Mesenchymal stem cell (in vitro differentiated cells and primary cell): ENCODE results near the gene ABCC1.
A peak's percentile ranks its signal among the peaks of the same experiment; 100 is the strongest.

Source experiments
- DNase-seq: peaks from one replicate; pipeline ENCODE4 v3.0.0-alpha.2; 2013
- H2AFZ ChIP-seq: one replicate; pipeline ENCODE4 v1.6.1; 2013; ENCODE audit warnings: low read depth, mild to moderate bottlenecking, control low read depth, inconsistent platforms, low read length, moderate library complexity
- H2AK5ac ChIP-seq: 2 replicates; pipeline ENCODE4 v1.6.1; 2013; ENCODE audit warnings: low read length, moderate library complexity, mild to moderate bottlenecking, inconsistent platforms; ENCODE audit not compliant: severe bottlenecking
- H2BK120ac ChIP-seq: one replicate; pipeline ENCODE4 v1.6.1; 2013; ENCODE audit warnings: low read depth, mild to moderate bottlenecking, inconsistent platforms, low read length, moderate library complexity
- H2BK12ac ChIP-seq, 2 experiments: one replicate each; pipeline ENCODE4 v1.6.1; 2013; ENCODE audit warnings: inconsistent platforms in 2 of 2, low read length in 2 of 2, mild to moderate bottlenecking in 2 of 2, moderate library complexity in 2 of 2, control low read depth in 1 of 2
- H2BK15ac ChIP-seq: one replicate; pipeline ENCODE4 v1.6.1; 2013; ENCODE audit warnings: mild to moderate bottlenecking, low read depth, inconsistent platforms; ENCODE audit not compliant: poor library complexity, severe bottlenecking
- H2BK5ac ChIP-seq: 2 replicates; pipeline ENCODE4 v1.6.1; 2013; ENCODE audit warnings: low read depth, mild to moderate bottlenecking, low read length, control low read depth, inconsistent platforms; ENCODE audit not compliant: poor library complexity, severe bottlenecking
- H3K14ac ChIP-seq, 2 experiments: one replicate each; pipeline ENCODE4 v1.6.1; 2013; ENCODE audit warnings: inconsistent platforms in 2 of 2, low read length in 2 of 2, control low read depth in 1 of 2, mild to moderate bottlenecking in 1 of 2, moderate library complexity in 1 of 2
- H3K18ac ChIP-seq, 2 experiments: one replicate each; pipeline ENCODE4 v1.6.1; 2013; ENCODE audit warnings: inconsistent platforms in 2 of 2, low read length in 2 of 2, control low read depth in 1 of 2, low read depth in 1 of 2, mild to moderate bottlenecking in 1 of 2
- H3K23ac ChIP-seq, 2 experiments: one replicate each; pipeline ENCODE4 v1.6.1; 2013; ENCODE audit warnings: inconsistent platforms in 2 of 2, low read length in 2 of 2, mild to moderate bottlenecking in 2 of 2, moderate library complexity in 2 of 2, control low read depth in 1 of 2
- H3K27ac ChIP-seq: 2 replicates; pipeline ENCODE4 v1.5.1; 2013; ENCODE audit warnings: mild to moderate bottlenecking, moderate library complexity, low read length, control low read depth, inconsistent platforms; ENCODE audit not compliant: poor library complexity, severe bottlenecking
- H3K27me3 ChIP-seq, 2 experiments: 2 replicates each; pipeline versions ENCODE4 v1.6.1 to v1.7.0; 2013; ENCODE audit warnings: low read length in 2 of 2, mild to moderate bottlenecking in 2 of 2, moderate library complexity in 2 of 2, control low read depth in 1 of 2, inconsistent platforms in 1 of 2; ENCODE audit not compliant: control insufficient read depth in 1 of 2, insufficient read depth in 1 of 2
- H3K36me3 ChIP-seq, 2 experiments: 2 replicates each; pipeline versions ENCODE4 v1.6.1 to v1.7.0; 2013; ENCODE audit warnings: low read length in 2 of 2, control low read depth in 1 of 2, inconsistent platforms in 1 of 2, low read depth in 1 of 2, mild to moderate bottlenecking in 1 of 2; ENCODE audit not compliant: insufficient read depth in 2 of 2, control insufficient read depth in 1 of 2
- H3K4ac ChIP-seq, 2 experiments: one replicate each; pipeline ENCODE4 v1.6.1; 2013; ENCODE audit warnings: inconsistent platforms in 2 of 2, low read length in 2 of 2, mild to moderate bottlenecking in 2 of 2, moderate library complexity in 2 of 2, control low read depth in 1 of 2, low read depth in 1 of 2
- H3K4me1 ChIP-seq: 2 replicates; pipeline ENCODE4 v1.6.1; 2013; ENCODE audit warnings: low read depth, low read length, control low read depth; ENCODE audit not compliant: control insufficient read depth, insufficient read depth
- H3K4me2 ChIP-seq: 2 replicates; pipeline ENCODE4 v1.6.1; 2013; ENCODE audit warnings: low read length, mild to moderate bottlenecking, inconsistent platforms; ENCODE audit not compliant: poor library complexity, severe bottlenecking
- H3K4me3 ChIP-seq, 2 experiments: 2 replicates each; pipeline versions ENCODE4 v1.5.1 to v1.7.0; 2013; ENCODE audit warnings: low read length in 2 of 2, mild to moderate bottlenecking in 2 of 2, control low read depth in 1 of 2, low read depth in 1 of 2; ENCODE audit not compliant: insufficient read depth in 1 of 2
- H3K79me1 ChIP-seq: replicated peaks from 2 replicates; pipeline ENCODE4 v1.6.1; 2013; ENCODE audit warnings: mild to moderate bottlenecking, control low read depth, low read length, inconsistent platforms; ENCODE audit not compliant: poor library complexity, severe bottlenecking
- H3K9ac ChIP-seq: 2 replicates; pipeline ENCODE4 v1.7.0; 2013; ENCODE audit warnings: mild to moderate bottlenecking, low read length, moderate library complexity
- H3K9me3 ChIP-seq: 2 replicates; pipeline ENCODE4 v1.7.0; 2013; ENCODE audit warnings: mild to moderate bottlenecking, low read length; ENCODE audit not compliant: control insufficient read depth
- H4K8ac ChIP-seq: one replicate; pipeline ENCODE4 v1.6.1; 2013; ENCODE audit warnings: inconsistent platforms, mild to moderate bottlenecking, low read length, moderate library complexity
- H4K91ac ChIP-seq: one replicate; pipeline ENCODE4 v1.6.1; 2013; ENCODE audit warnings: mild to moderate bottlenecking, low read length, inconsistent platforms
- WGBS: methylation state at CpG from one replicate; pipeline ENCODE4 v1.1.7; 2013; ENCODE audit warnings: mixed read lengths; 5-methylcytosine and 5-hydroxymethylcytosine counted together

Gene ABCC1

DNA sequence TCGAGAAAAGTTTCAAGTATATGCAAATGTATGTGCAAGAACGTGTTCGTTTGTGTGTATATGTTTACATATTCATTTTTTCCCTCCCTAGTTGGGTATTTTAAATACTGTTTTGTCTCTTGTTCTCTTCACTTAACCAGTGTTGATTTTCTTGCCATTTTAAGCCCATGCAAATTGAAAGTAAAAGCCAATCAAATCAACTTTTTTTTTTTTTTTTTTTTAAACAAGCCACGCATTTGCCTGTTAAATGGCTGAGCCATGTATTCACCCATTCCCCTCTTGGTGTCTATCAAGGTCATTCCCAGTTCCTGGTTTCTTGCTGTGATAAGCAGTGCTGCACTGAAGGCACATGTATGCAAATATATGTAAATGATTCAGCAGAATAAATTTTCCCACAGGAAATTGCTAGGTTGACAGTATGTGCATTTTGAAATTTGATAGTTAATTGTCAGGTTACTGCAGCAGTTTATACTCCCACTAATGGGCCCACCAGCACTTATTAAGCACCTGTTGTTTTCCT, 12.2 kb downstream of the ABCC1 start:
- Histone ChIP-seq H2AFZ (no peak overlapping the region), H3K9me3 (no peaks in the 10 kb centered on the region), H2AK5ac (no peak overlapping the region), H2BK12ac (no peak overlapping the region), H3K4me2 (no peak overlapping the region), H3K23ac (no peak overlapping the region), H2BK5ac (no peak overlapping the region), H4K91ac (no peak overlapping the region), H3K9ac (no peak overlapping the region), H4K8ac (no peak overlapping the region), H3K4ac (no peak overlapping the region), H2BK15ac (no peak overlapping the region), H2BK120ac (no peak overlapping the region), H3K14ac (no peak overlapping the region), H3K27me3 (no peaks in the 10 kb centered on the region), H3K27ac (no peak overlapping the region), H3K79me1 (peaks cover 34% of the 10 kb centered on the region), H3K4me1 (peaks cover 11% of the 10 kb centered on the region), H3K4me3 (no peak overlapping the region), H3K18ac (no peak overlapping the region), H3K36me3 (peaks cover 0 to 3% of the 10 kb centered on the region in 2 experiments)
- no peak for DNase-seq
- 100% methylated on average over 4 of the region's 4 CpGs for WGBS

DNA sequence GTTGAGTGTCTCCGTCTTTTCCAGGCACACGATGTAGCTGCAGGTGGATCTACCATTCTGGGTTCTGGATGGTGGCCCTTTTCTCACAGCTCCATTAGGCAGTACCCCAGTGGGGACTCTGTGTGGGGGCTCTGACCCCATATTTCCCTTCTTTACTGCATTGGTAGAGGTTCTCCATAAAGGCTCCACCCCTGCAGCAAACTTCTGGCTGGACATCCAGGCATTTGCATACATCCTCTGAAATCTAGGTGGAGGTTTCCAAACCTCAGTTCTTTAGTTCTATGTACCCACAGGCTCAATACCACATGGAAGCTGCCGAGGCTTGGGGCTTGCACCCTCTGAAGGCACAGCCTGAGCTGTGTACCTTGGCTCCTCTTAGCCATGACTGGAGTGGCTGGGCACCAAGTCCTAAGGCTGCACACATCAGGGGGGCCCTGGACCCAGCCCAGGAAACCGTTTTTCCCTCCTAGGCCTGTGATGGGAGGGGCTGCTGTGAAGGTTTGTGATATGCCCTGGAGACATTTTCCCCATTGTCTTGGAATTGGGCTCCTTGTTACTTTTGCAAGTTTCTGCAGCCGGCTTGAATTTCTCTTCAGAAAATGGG, 14.0 kb downstream of the ABCC1 start:
- H2AK5ac ChIP-seq, result no peak overlapping the region

DNA sequence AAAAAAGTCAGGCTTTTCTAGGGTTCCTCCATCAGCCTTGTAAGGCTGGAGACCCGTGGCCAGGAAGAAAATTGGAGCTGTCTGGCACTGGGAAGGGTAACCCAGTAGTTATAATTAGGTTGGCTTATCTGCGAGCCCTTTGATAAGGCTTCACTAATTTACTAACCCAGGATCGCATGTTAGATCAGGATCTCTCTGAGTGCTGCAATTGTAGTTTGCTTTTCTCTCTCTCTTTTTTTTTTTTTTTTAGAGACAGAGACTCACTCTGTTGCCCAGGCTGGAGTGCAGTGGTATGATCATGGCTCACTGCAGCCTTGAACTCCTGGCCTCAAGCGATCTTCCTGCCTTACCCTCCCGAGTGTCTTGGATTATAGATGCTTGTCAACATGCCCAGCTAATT, 17.0 kb downstream of the ABCC1 start:
- Histone ChIP-seq H3K27ac (no peak overlapping the region), H3K9ac (peak overlapping the region; percentile 29), H3K18ac (no peak overlapping the region), H3K4me2 (no peak overlapping the region), H3K9me3 (peaks cover 5% of the 10 kb centered on the region), H2BK15ac (no peak overlapping the region), H2BK120ac (no peak overlapping the region), H3K23ac (no peak overlapping the region), H2AK5ac (no peak overlapping the region), H2AFZ (no peak overlapping the region), H3K27me3 (no peaks in the 10 kb centered on the region), H3K14ac (no peak overlapping the region), H3K4me1 (peaks cover 15% of the 10 kb centered on the region), H3K4me3 (no peak overlapping the region), H4K91ac (no peak overlapping the region), H2BK12ac (no peak overlapping the region), H2BK5ac (no peak overlapping the region), H3K79me1 (peaks cover 31% of the 10 kb centered on the region), H3K4ac (no peak overlapping the region), H4K8ac (peak overlapping the region; percentile 72), H3K36me3 (peaks cover 0 to 7% of the 10 kb centered on the region in 2 experiments)
- WGBS, result 73% methylated on average over 3 of the region's 5 CpGs
- DNase-seq, result no peak

More for the DNA sequence above, 14.0 kb downstream of the ABCC1 start:
- Histone ChIP-seq H2BK15ac (no peak overlapping the region), H3K14ac (peak overlapping the region in 1 of 2 experiments; percentile 41), H3K9me3 (no peaks in the 10 kb centered on the region), H3K27me3 (no peaks in the 10 kb centered on the region), H4K91ac (no peak overlapping the region), H3K4ac (peak overlapping the region in 1 of 2 experiments; percentile 64), H3K23ac (no peak overlapping the region), H3K18ac (no peak overlapping the region), H2BK5ac (no peak overlapping the region), H3K9ac (no peak overlapping the region), H4K8ac (no peak overlapping the region), H3K4me3 (no peak overlapping the region), H3K4me1 (peaks cover 16% of the 10 kb centered on the region), H3K27ac (no peak overlapping the region), H3K36me3 (peaks cover 0 to 3% of the 10 kb centered on the region in 2 experiments), H2BK120ac (no peak overlapping the region), H2BK12ac (no peak overlapping the region), H2AFZ (no peak overlapping the region), H3K4me2 (no peak overlapping the region), H3K79me1 (peaks cover 27% of the 10 kb centered on the region)
- DNase-seq, result no peak
- WGBS, result 98% methylated on average over 5 of the region's 5 CpGs

DNA sequence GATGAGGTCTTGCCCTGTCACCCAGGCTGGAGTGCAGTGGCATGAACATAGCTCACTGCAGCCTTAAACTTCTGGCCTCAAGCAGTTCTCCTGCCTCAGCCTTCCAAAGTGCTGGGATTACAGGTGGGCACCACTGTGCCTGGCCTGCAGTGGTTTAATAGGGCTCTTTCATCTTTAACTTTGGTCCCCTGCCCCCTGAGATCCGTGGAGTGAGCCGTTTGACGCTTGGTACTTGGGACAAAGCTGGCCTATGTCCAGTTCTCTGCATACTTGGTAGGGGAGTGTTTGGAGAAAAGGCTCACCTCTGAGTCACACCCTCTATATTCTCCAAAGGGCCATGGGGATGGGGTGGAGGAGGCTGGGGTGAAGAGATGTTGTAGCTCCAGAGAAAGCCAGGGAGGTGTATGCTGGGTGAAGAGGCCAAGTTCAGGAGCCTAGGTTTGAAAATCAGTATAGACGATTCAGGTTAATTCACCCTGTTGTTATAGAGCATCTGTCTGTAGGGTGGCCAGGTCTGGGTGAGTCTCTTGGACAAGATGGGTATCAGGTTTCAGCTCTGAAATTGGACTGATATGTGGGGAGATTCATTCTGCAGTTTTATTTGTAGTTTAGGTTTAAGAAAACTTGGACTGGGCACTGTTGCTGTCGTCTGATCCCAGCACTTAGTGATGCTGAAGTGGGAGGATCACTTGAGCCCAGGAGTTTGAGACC, 17.6 kb downstream of the ABCC1 start:
- H3K4ac ChIP-seq, result peak overlapping the region in 1 of 2 experiments; percentile 69
- no peak overlapping the region for H2BK5ac ChIP-seq
- H3K9ac ChIP-seq, result peak overlapping the region; percentile 41
- DNase-seq, result peak; percentile 75
- H3K27ac ChIP-seq, result peak overlapping the region; percentile 13
- no peak overlapping the region for H2AFZ ChIP-seq
- peaks cover 0 to 7% of the 10 kb centered on the region in 2 experiments for H3K36me3 ChIP-seq
- no peaks in the 10 kb centered on the region for H3K27me3 ChIP-seq
- H3K9me3 ChIP-seq, result peaks cover 5% of the 10 kb centered on the region
- no peak overlapping the region for H3K18ac ChIP-seq
- no peak overlapping the region for H3K23ac ChIP-seq
- 24% methylated on average over 4 of the region's 5 CpGs for WGBS
- H3K4me2 ChIP-seq, result no peak overlapping the region
- no peak overlapping the region for H2BK120ac ChIP-seq
- H3K4me1 ChIP-seq, result peaks cover 15% of the 10 kb centered on the region
- H3K79me1 ChIP-seq, result peaks cover 28% of the 10 kb centered on the region
- H2BK12ac ChIP-seq, result no peak overlapping the region
- peak overlapping the region; percentile 40 for H2BK15ac ChIP-seq
- no peak overlapping the region for H4K91ac ChIP-seq
- no peak overlapping the region for H3K4me3 ChIP-seq
- H4K8ac ChIP-seq, result peak overlapping the region; percentile 72
- no peak overlapping the region for H2AK5ac ChIP-seq
- no peak overlapping the region for H3K14ac ChIP-seq
